SJCRH30 (cell line): ENCODE measurements around the gene CCDC12. TPM values are rescaled to one million over a fixed set of nuclear protein-coding genes. Genes with fewer than 3 reads are reported as not detected.

Experiments used
- DNase-seq, 2 experiments: peaks; one replicate each; pipeline ENCODE4 v3.0.0-alpha.2; 2015 to 2020
- H3K27ac ChIP-seq: fragments of 250-450 bp; sonication (Bioruptor Pico); 2 replicates; pipeline ENCODE4 v1.5.1; 2020; ENCODE audit warnings: mild to moderate bottlenecking, moderate library complexity
- H3K27me3 ChIP-seq: fragments of 250-450 bp; sonication (Bioruptor Pico); 2 replicates; pipeline ENCODE4 v1.5.1; 2020; ENCODE audit warnings: mild to moderate bottlenecking, moderate library complexity
- H3K36me3 ChIP-seq: fragments of 250-450 bp; sonication (Bioruptor Pico); 2 replicates; pipeline ENCODE4 v1.5.1; 2020; ENCODE audit warnings: mild to moderate bottlenecking, moderate library complexity
- H3K4me1 ChIP-seq: fragments of 250-450 bp; sonication (Bioruptor Pico); 2 replicates; pipeline ENCODE4 v1.5.1; 2020; ENCODE audit warnings: mild to moderate bottlenecking, moderate library complexity
- H3K4me3 ChIP-seq: fragments of 250-450 bp; sonication (Bioruptor Pico); 2 replicates; pipeline ENCODE4 v1.5.1; 2020; ENCODE audit warnings: mild to moderate bottlenecking, moderate library complexity
- H3K9me3 ChIP-seq: fragments of 250-450 bp; sonication (Bioruptor Pico); replicated peaks from 2 replicates; pipeline ENCODE4 v1.5.1; 2020; ENCODE audit warnings: mild to moderate bottlenecking, moderate library complexity
- total RNA-seq: library from RNA; depleted of rRNA; stranded (reverse); fragments of >200 nt; shearing (Covaris generic); gene quantifications from 2 replicates; pipeline ENCODE4 v1.2.3, GENCODE V29; 2014

Gene CCDC12
- total RNA-seq, 1 experiment from 2014 or later: 37.8 TPM

GRCh38 chr3:46984591-46985459 is 8.3 kb upstream of the CCDC12 start:
- Histone ChIP-seq H3K36me3 (no peaks in the 10 kb centered on the region), H3K4me1 (no peaks in the 10 kb centered on the region), H3K27ac (no peak overlapping the region), H3K4me3 (no peak overlapping the region), H3K9me3 (no peaks in the 10 kb centered on the region), H3K27me3 (no peaks in the 10 kb centered on the region)
- no peak for DNase-seq

GRCh38 chr3:46982546-46982945 is 6.0 kb upstream of the CCDC12 start:
- DNase-seq: no peak
- Histone ChIP-seq H3K4me3 (no peak overlapping the region), H3K27me3 (no peaks in the 10 kb centered on the region), H3K4me1 (peaks cover 3% of the 10 kb centered on the region; the same call in 1 of the 2 replicates), H3K27ac (no peak overlapping the region), H3K36me3 (no peaks in the 10 kb centered on the region), H3K9me3 (no peaks in the 10 kb centered on the region)

GRCh38 chr3:46981932-46982471 is 5.5 kb upstream of the CCDC12 start:
- DNase-seq: no peak
- Histone ChIP-seq H3K9me3 (no peaks in the 10 kb centered on the region), H3K4me3 (no peak overlapping the region), H3K36me3 (no peaks in the 10 kb centered on the region), H3K4me1 (peaks cover 3% of the 10 kb centered on the region; the same call in 1 of the 2 replicates), H3K27ac (no peak overlapping the region), H3K27me3 (no peaks in the 10 kb centered on the region)

- H3K4me1 ChIP-seq: peaks cover 3% of the 10 kb centered on the region; the same call in 1 of the 2 replicates
- H3K27me3 ChIP-seq: no peaks in the 10 kb centered on the region
- no peak for DNase-seq
- H3K27ac ChIP-seq: no peak overlapping the region
- no peaks in the 10 kb centered on the region for H3K9me3 ChIP-seq
- H3K4me3 ChIP-seq: peak overlapping the region; percentile 77
- no peaks in the 10 kb centered on the region for H3K36me3 ChIP-seq
Observed at GRCh38 chr3:46979958-46980497, 3.5 kb upstream of the CCDC12 start.

- peak within 1 kb of the TSS; percentile 63 for H3K27ac ChIP-seq
- H3K36me3 ChIP-seq: no peaks in the 10 kb centered on the region; the same call in 1 of the 2 replicates
- H3K4me1 ChIP-seq: peaks cover 3% of the 10 kb centered on the region; the same call in 1 of the 2 replicates
- H3K4me3 ChIP-seq: peak within 1 kb of the TSS; percentile 77
- no peaks in the 10 kb centered on the region for H3K9me3 ChIP-seq
- H3K27me3 ChIP-seq: no peaks in the 10 kb centered on the region
- DNase-seq: peak; percentile 91 to 95
Observed at GRCh38 chr3:46978985-46979944, 2.7 kb upstream of the CCDC12 start, which contains the start of gene NBEAL2. Gene NBEAL2 (plus strand): TSS chr3:46979666. CDS start chr3:46979862, 196 bp downstream.

DNA sequence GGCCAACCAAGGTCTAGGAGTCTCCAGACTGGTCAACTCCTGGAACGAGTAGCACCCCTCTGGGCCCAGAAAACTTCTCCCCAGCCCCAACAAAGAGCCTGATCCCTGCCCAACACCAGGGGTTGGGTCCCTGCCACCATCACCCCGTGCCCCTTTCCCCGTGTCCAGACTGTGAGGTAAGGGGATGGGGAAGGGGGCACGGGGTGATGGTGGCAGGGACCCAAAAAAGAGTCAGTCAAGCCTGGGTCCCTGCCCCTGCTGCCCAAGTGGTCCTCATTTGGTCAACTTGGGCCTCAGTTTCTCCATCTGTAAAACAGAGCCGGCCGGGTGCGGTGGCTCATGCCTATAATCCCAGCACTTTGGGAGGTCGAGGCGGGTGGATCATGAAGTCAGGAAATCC is 1.8 kb upstream of the CCDC12 start:
- no peaks in the 10 kb centered on the region; the same call in 1 of the 2 replicates for H3K36me3 ChIP-seq
- DNase-seq: no peak
- peak overlapping the region; percentile 63 for H3K27ac ChIP-seq
- peaks cover 3% of the 10 kb centered on the region; the same call in 1 of the 2 replicates for H3K4me1 ChIP-seq
- H3K9me3 ChIP-seq: no peaks in the 10 kb centered on the region
- no peaks in the 10 kb centered on the region for H3K27me3 ChIP-seq
- peak overlapping the region; percentile 77 for H3K4me3 ChIP-seq

DNA sequence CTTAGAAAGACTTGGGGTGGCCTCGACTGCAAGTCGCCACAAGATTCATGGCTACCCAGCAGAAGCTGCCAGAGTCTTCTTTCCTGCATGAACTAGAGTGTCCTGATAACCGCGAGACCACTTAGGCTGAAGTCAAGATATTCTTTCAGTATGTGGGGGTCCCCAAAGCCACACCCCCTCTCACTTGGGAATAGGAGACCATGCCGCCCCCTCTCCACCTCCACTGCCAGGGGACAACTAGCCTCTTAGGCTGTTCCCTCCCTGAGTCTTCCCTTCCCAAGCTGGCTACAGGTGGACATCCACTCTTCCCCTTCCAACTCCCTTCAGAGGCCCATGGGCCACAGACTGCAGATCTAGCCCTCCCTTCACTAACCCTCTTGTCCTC is 1.3 kb upstream of the CCDC12 start:
- peaks cover 3% of the 10 kb centered on the region; the same call in 1 of the 2 replicates for H3K4me1 ChIP-seq

GRCh38 chr3:46974421-46975171 is 1.9 kb downstream of the CCDC12 start:
- H3K9me3 ChIP-seq: no peaks in the 10 kb centered on the region
- H3K27me3 ChIP-seq: no peaks in the 10 kb centered on the region
- no peak overlapping the region for H3K27ac ChIP-seq
- H3K4me3 ChIP-seq: no peak overlapping the region
- H3K4me1 ChIP-seq: peaks cover 3% of the 10 kb centered on the region; the same call in 1 of the 2 replicates
- no peak for DNase-seq
- peaks cover 3% of the 10 kb centered on the region; the same call in 1 of the 2 replicates for H3K36me3 ChIP-seq

More for the DNA sequence above, 1.3 kb upstream of the CCDC12 start:
- no peaks in the 10 kb centered on the region for H3K9me3 ChIP-seq
- H3K4me3 ChIP-seq: no peak overlapping the region
- H3K36me3 ChIP-seq: no peaks in the 10 kb centered on the region; the same call in 1 of the 2 replicates
- H3K27me3 ChIP-seq: no peaks in the 10 kb centered on the region
- no peak for DNase-seq
- no peak overlapping the region for H3K27ac ChIP-seq

DNA sequence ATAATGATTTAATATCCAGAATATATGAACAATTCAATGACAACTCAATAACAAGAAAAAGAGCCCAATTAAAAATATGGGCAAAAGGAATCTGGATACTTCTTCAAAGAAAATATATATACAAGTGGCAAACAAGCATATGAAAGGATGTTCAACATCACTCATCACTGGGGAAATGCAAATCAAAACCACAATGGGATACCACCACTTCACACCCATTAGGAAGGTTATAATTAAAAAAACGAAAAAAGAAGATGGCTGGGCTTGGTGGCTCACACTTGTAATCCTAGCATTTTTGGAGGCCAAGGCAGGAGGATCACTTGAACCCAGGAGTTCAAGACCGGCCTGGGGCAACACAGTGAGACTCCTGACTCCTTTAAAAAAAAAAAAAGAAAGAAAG is 4.1 kb downstream of the CCDC12 start:
- no peaks in the 10 kb centered on the region for H3K27me3 ChIP-seq
- no peaks in the 10 kb centered on the region for H3K9me3 ChIP-seq
- no peak overlapping the region for H3K27ac ChIP-seq
- H3K36me3 ChIP-seq: peaks cover 3% of the 10 kb centered on the region; the same call in 1 of the 2 replicates
- no peak for DNase-seq
- no peaks in the 10 kb centered on the region for H3K4me1 ChIP-seq
- no peak overlapping the region for H3K4me3 ChIP-seq

DNA sequence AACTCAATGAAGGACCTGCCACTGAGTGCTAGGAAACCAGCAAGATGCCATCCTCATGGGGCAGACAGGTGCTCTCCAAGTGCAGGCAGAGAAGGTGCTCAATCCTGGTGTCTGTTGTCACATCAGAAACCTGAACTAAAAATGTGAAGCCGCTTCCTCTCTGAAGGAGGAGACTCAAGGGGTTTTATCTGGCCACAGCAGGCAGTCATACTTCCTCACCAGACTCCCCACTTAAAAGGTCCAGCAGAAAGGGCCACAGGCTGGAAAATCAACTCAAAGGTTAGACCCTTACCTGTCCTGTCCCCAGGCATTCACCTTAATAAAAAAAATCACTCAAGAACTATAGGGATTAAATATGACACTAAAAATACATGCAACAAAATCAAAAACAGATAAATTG is 4.8 kb downstream of the CCDC12 start:
- H3K27me3 ChIP-seq: no peaks in the 10 kb centered on the region
- peaks cover 3% of the 10 kb centered on the region; the same call in 1 of the 2 replicates for H3K36me3 ChIP-seq
- no peaks in the 10 kb centered on the region for H3K9me3 ChIP-seq
- H3K27ac ChIP-seq: no peak overlapping the region
- H3K4me3 ChIP-seq: no peak overlapping the region
- no peaks in the 10 kb centered on the region for H3K4me1 ChIP-seq
- DNase-seq: no peak

DNA sequence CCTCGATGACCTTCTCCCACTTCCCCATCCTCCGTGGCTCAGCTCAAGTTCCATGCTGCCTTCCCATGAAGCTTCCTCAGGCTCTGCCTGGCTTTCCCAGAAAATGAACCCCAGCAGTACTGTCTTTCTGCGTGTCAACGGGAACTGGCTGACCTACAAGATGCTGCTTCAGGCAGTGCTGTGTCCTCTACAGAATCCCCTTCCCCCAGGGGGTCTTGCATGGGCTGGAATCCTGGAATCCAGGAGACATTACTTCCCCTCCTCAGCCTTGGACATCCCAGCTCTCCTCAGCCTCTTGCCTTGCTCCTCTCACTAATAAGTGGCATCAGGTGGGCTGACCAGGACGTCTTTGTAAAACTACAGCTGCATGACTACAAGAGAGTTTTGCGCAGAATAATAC is 5.4 kb downstream of the CCDC12 start:
- DNase-seq: no peak
- no peaks in the 10 kb centered on the region for H3K4me1 ChIP-seq
- peaks cover 3% of the 10 kb centered on the region; the same call in 1 of the 2 replicates for H3K36me3 ChIP-seq
- H3K27me3 ChIP-seq: no peaks in the 10 kb centered on the region
- no peaks in the 10 kb centered on the region for H3K9me3 ChIP-seq
- H3K4me3 ChIP-seq: no peak overlapping the region
- H3K27ac ChIP-seq: no peak overlapping the region

DNA sequence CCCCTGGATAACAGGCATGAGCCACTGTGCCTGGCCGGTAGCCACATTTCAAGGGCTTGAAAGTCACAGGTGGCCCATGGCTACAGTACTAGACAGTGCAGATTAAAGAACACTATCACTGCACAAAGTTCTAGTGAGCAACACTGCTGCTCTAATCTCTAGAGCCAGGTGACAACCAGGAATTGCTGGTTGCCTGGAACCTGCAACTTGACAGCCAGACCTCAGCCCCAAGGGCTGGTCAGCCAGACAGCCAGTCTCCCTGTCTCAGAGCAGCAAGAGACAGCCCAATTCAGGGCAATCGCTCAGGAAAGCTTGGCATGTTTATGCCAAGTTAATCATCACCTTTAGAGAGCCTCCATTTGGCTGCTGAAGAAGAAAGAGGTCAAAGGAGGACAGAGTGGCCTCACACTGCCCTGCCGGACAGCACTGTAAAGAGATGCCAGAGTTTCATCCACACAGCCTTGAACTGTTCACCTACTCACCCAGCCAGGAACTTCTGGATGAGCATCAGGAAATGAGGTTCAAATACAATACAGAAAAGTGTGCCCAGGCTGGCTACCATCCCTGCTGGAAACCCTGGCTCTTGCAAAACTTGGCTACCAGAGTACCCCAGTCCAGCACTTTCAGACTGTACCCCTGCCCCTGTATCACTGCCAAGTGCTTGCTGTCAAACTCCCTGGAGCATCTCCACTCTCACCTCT is 6.0 kb downstream of the CCDC12 start:
- Histone ChIP-seq H3K27me3 (no peaks in the 10 kb centered on the region), H3K27ac (no peak overlapping the region), H3K4me1 (no peaks in the 10 kb centered on the region), H3K4me3 (no peak overlapping the region), H3K9me3 (no peaks in the 10 kb centered on the region), H3K36me3 (peaks cover 7% of the 10 kb centered on the region; the same call in 1 of the 2 replicates)
- no peak for DNase-seq

GRCh38 chr3:46968783-46969428 is 7.6 kb downstream of the CCDC12 start:
- Histone ChIP-seq H3K27me3 (no peaks in the 10 kb centered on the region), H3K9me3 (no peaks in the 10 kb centered on the region), H3K27ac (no peak overlapping the region), H3K4me3 (no peak overlapping the region), H3K36me3 (peaks cover 14% of the 10 kb centered on the region), H3K4me1 (no peaks in the 10 kb centered on the region)
- DNase-seq: no peak
